Thyroid gland (tissue), 4 donors: ENCODE data around the gene TBXA2R. TPM values are rescaled to one million over a fixed set of nuclear protein-coding genes. Genes with fewer than 3 reads are reported as not detected.

Experiments used
- DNase-seq, 2 donors: peaks; one replicate each; pipeline ENCODE4 v3.0.0-alpha.2; 2019
- H3K27ac ChIP-seq, 3 donors: fragments of 200-600 bp; sonication (generic); 1 replicate in 2 of 3; 2 replicates in 1 of 3; pipeline ENCODE4 v1.5.1; 2016 to 2019; ENCODE audit warnings: mild to moderate bottlenecking in 1 of 3, moderate library complexity in 1 of 3
- H3K27me3 ChIP-seq: fragments of 200-600 bp; sonication (generic); one replicate; pipeline ENCODE4 v1.5.1; 2019
- H3K36me3 ChIP-seq, 2 donors: fragments of 200-600 bp; sonication (generic); one replicate each; pipeline ENCODE4 v1.5.1; 2016 to 2019
- H3K4me1 ChIP-seq, 2 donors: fragments of 200-600 bp; sonication (generic); one replicate each; pipeline ENCODE4 v1.5.1; 2017 to 2019
- H3K4me3 ChIP-seq, 3 donors: fragments of 200-600 bp; sonication (generic); replicated peaks in 1 of 3; 1 replicate in 2 of 3; 2 replicates in 1 of 3; pipeline ENCODE4 v1.5.1; 2016; ENCODE audit warnings: mild to moderate bottlenecking in 1 of 3
- H3K9me3 ChIP-seq: fragments of 200-600 bp; sonication (generic); one replicate; pipeline ENCODE4 v1.5.1; 2017
- POLR2A ChIP-seq, 2 donors: fragments of 450-650 bp; IDR thresholded peaks; one replicate each; pipeline ENCODE4 v1.6.1; 2017; ENCODE audit warnings: antibody characterized with exemption in 2 of 2, mild to moderate bottlenecking in 2 of 2, moderate library complexity in 1 of 2
- WGBS, 2 donors: methylation state at CpG; one replicate each; pipeline ENCODE4 v1.1.5; 2017; 5-methylcytosine and 5-hydroxymethylcytosine counted together
- intact Hi-C: fragments of 100-400 bp; cut with DNase I; formaldehyde crosslinking; loops from one replicate; pipeline ENCODE4 v1.15.1; 2023
- small RNA-seq: library from RNA; depleted of rRNA; stranded (forward); fragments of <200 nt; gene quantifications from one replicate; pipeline ENCODE3, GENCODE V24; 2016
- total RNA-seq, 4 donors: library from RNA; depleted of rRNA; stranded (reverse); fragments of >200 nt; gene quantifications; one replicate each; pipeline ENCODE4 v1.2.3, GENCODE V29; 2016
- TF ChIP-seq, protein P1 (sequence below), 6 experiments: fragments of 200-600 bp in 3 of 6; fragments of 450-650 bp in 3 of 6; sonication (generic) in 3 of 6; IDR thresholded peaks; one replicate each; pipeline ENCODE4 v1.5.1; 2016 to 2019; ENCODE audit warnings: antibody characterized with exemption in 6 of 6, mild to moderate bottlenecking in 2 of 6, inconsistent platforms in 1 of 6, moderate library complexity in 1 of 6

The TBXA2R gene
- total RNA-seq, 4 donors from 2014 or later: 0.40 to 2.1 (median 1.3) TPM

GRCh38 chr19:3547301-3547731 lies 59.4 kb downstream of the TBXA2R start:
- no peak for TF ChIP-seq POLR2A (IDR thresholded peaks at IDR 0.05)
- TF ChIP-seq, protein P1, sequence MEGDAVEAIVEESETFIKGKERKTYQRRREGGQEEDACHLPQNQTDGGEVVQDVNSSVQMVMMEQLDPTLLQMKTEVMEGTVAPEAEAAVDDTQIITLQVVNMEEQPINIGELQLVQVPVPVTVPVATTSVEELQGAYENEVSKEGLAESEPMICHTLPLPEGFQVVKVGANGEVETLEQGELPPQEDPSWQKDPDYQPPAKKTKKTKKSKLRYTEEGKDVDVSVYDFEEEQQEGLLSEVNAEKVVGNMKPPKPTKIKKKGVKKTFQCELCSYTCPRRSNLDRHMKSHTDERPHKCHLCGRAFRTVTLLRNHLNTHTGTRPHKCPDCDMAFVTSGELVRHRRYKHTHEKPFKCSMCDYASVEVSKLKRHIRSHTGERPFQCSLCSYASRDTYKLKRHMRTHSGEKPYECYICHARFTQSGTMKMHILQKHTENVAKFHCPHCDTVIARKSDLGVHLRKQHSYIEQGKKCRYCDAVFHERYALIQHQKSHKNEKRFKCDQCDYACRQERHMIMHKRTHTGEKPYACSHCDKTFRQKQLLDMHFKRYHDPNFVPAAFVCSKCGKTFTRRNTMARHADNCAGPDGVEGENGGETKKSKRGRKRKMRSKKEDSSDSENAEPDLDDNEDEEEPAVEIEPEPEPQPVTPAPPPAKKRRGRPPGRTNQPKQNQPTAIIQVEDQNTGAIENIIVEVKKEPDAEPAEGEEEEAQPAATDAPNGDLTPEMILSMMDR (IDR thresholded peaks at IDR 0.05): peak in 3 of 6 experiments; percentile 6 to 30 (median 13)
- H3K27me3 ChIP-seq: no peaks in the 10 kb centered on the region
- H3K36me3 ChIP-seq: no peaks in the 10 kb centered on the region
- intact Hi-C loops: no loop called here
- no peaks in the 10 kb centered on the region for H3K9me3 ChIP-seq
- no peak for DNase-seq
- H3K27ac ChIP-seq: no peak overlapping the region
- 87 to 91% methylated on average over 11 to 14 of the region's 15 CpGs for WGBS, 2 donors
- no peak overlapping the region for H3K4me3 ChIP-seq
- no peaks in the 10 kb centered on the region for H3K4me1 ChIP-seq

DNA sequence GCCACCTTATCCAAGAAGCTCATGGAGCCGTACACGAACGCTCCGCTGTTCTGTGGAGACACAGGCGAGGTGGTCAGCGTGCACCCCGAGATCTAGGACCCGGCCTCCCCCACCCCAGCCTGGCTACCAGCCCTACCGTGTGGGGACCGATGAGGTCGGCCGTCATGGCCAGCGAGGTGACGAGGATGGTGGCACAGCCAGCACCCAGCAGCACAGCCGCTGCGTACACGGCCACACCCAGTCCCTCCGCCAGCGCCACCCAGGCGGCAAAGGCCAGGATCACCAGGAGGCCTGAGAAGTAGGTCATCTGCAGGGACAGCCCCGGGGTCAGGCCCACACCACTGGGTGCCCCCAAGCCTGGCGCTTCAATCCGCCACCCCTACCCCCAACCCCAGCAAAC lies 60.6 kb downstream of the TBXA2R start:
- Histone ChIP-seq H3K36me3 (no peaks in the 10 kb centered on the region), H3K4me1 (no peaks in the 10 kb centered on the region), H3K4me3 (no peak overlapping the region), H3K27ac (no peak overlapping the region), H3K9me3 (no peaks in the 10 kb centered on the region), H3K27me3 (no peaks in the 10 kb centered on the region)
- TF ChIP-seq POLR2A (IDR thresholded peaks at IDR 0.05): no peak
- TF ChIP-seq, protein P1 (IDR thresholded peaks at IDR 0.05): no peak
- WGBS, 2 donors: 89 to 96% methylated on average over 11 to 19 of the region's 23 CpGs
- DNase-seq: no peak
- intact Hi-C loops: no loop called here

- H3K27ac ChIP-seq: no peak overlapping the region
- DNase-seq: no peak
- no peaks in the 10 kb centered on the region for H3K4me1 ChIP-seq
- intact Hi-C loops: loop anchor here (2.0 kb wide), 1 partner anchor 73 kb away; no protein-coding TSS in a partner anchor
- no peaks in the 10 kb centered on the region for H3K27me3 ChIP-seq
- no peak overlapping the region for H3K4me3 ChIP-seq
- TF ChIP-seq, protein P1 (IDR thresholded peaks at IDR 0.05): no peak
- no peak for TF ChIP-seq POLR2A (IDR thresholded peaks at IDR 0.05)
- 78 to 83% methylated on average over 10 of the region's 10 CpGs for WGBS, 2 donors
- no peaks in the 10 kb centered on the region for H3K36me3 ChIP-seq
- no peaks in the 10 kb centered on the region for H3K9me3 ChIP-seq
Measured at GRCh38 chr19:3545669-3546034, 61.0 kb downstream of the TBXA2R start.

DNA sequence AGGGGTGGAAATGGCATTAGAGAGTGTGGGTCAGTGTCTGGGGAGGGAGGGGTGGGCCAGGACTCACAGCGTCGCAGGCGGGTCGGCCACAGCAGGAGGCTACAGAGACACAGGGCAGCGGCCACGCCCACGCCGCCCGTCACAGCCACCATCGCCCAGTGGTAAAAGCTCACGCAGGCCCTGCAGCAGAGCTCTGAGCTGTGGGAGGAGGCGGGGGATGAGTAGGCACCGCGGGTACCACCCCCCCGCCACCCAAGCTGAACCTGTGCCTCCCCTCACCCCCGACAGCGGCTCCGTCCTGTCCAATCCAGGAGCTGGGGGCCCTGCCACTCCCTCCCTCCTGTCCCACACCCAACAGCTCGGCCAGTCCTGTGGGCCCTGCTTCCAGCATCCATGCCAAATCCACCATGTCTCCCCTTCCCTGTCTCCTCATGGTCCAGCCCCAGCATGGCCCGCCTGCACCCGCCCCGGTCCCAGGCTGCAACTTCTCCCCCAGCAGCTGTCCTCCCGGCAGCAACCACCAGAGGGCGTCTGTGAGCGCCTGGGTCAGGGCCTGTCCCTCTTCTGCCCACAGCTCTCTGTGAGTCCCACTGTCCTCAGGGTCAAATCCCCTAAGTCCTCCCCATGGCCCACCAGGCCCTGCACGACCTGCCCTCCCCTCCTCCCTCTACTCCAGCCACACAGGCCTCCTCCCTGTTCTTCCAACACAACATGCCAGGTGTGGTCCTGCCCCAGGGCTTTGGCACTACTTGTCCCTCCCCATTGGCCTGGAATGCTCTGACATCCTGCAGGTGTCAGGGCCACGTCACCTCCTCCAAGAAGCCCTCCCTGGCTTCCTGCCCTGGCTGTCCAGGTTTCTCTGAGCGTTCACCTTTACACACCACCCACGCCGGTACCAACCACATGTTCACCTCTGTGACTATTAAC lies 61.7 kb downstream of the TBXA2R start:
- Histone ChIP-seq H3K27me3 (no peaks in the 10 kb centered on the region), H3K36me3 (no peaks in the 10 kb centered on the region), H3K9me3 (no peaks in the 10 kb centered on the region), H3K4me1 (no peaks in the 10 kb centered on the region), H3K27ac (no peak overlapping the region), H3K4me3 (no peak overlapping the region)
- peak; percentile 49 to 60 for DNase-seq
- intact Hi-C loops: loop anchor here (2.0 kb wide), 1 partner anchor 74 kb away; no protein-coding TSS in a partner anchor
- TF ChIP-seq, protein P1 (IDR thresholded peaks at IDR 0.05): peak; percentile 63 to 92 (median 77)
- TF ChIP-seq POLR2A (IDR thresholded peaks at IDR 0.05): no peak
- 67 to 78% methylated on average over 18 to 24 of the region's 30 CpGs for WGBS, 2 donors

Small RNA genes within 50 kb of the gene (small RNA-seq; reads per million reads assigned to genes)
- not detected for gene AC005786.1

Other genes starting within 250 kb of the TBXA2R start
- 100 to 1,000 TPM in 3 of 4 donors, 10 to 100 TPM in 1; 76.2 to 183 (median 132) TPM for gene NFIC, start 240.3 kb downstream of the TBXA2R start, total RNA-seq
- not detected for gene SMIM24, start 126.3 kb downstream of the TBXA2R start, total RNA-seq
- gene SMIM44, start 123.4 kb downstream of the TBXA2R start, total RNA-seq: not detected
- gene DOHH, start 106.2 kb downstream of the TBXA2R start, total RNA-seq: 10 to 100 TPM in 3 of 4 donors, 1 to 10 TPM in 1; 9.0 to 18.9 (median 13.6) TPM
- 10 to 100 TPM; 28.6 to 56.0 (median 36.1) TPM for gene FZR1, start 100.6 kb downstream of the TBXA2R start, total RNA-seq
- gene TEKTIP1, start 67.7 kb downstream of the TBXA2R start, total RNA-seq: 1 to 10 TPM in 3 of 4 donors, not detected in 1; 1.2 to 3.3 (median 1.9) TPM
- gene MFSD12, start 49.3 kb downstream of the TBXA2R start, total RNA-seq: 10 to 100 TPM; 36.4 to 90.9 (median 66.7) TPM
- gene HMG20B, start 33.9 kb downstream of the TBXA2R start, total RNA-seq: 100 to 1,000 TPM in 2 of 4 donors, 10 to 100 TPM in 2; 93.3 to 160 (median 105) TPM
- 1 to 10 TPM in 2 of 4 donors, under 1 TPM in 2; 0.78 to 2.2 (median 0.97) TPM for gene GIPC3, start 21.4 kb downstream of the TBXA2R start, total RNA-seq
- gene CACTIN, start 19.9 kb upstream of the TBXA2R start, total RNA-seq: 10 to 100 TPM; 18.8 to 30.6 (median 24.5) TPM
- 10 to 100 TPM; 23.2 to 42.4 (median 35.0) TPM for gene PIP5K1C, start 93.6 kb upstream of the TBXA2R start, total RNA-seq
- gene TJP3, start 101.5 kb upstream of the TBXA2R start, total RNA-seq: 10 to 100 TPM; 29.7 to 43.7 (median 39.8) TPM
- gene APBA3, start 154.8 kb upstream of the TBXA2R start, total RNA-seq: 10 to 100 TPM; 33.6 to 42.9 (median 38.1) TPM
- 100 to 1,000 TPM in 2 of 4 donors, 10 to 100 TPM in 2; 84.0 to 131 (median 102) TPM for gene MRPL54, start 155.8 kb upstream of the TBXA2R start, total RNA-seq
- gene RAX2, start 165.4 kb upstream of the TBXA2R start, total RNA-seq: not detected
- gene MATK, start 179.5 kb upstream of the TBXA2R start, total RNA-seq: 10 to 100 TPM in 1 of 4 donors, 1 to 10 TPM in 2, under 1 TPM in 1; 0.93 to 14.7 (median 2.7) TPM